Fibroblast of skin of abdomen (primary cell): Measurements from ENCODE around the gene ZNF506. TPM values are rescaled to one million over a fixed set of nuclear protein-coding genes. Genes with fewer than 3 reads are reported as not detected.
"Not testable (repeated sequence)": the region's sequence is repeated elsewhere in the genome, so short reads cannot be mapped to it uniquely, and the experiment has no call there.

ENCODE experiments used
- DNase-seq: peaks from one replicate; pipeline ENCODE4 v3.0.0-alpha.2; 2013
- polyA plus RNA-seq, 2 experiments: library from polyadenylated mRNA; unstranded; fragments of 120-200 nt; gene quantifications; one replicate each; pipeline ENCODE4 v1.2.1, GENCODE V29; 2013; ENCODE audit not compliant: insufficient read length in 2 of 2

ZNF506 gene
- 7.3 TPM for polyA plus RNA-seq (2013, experiment 1 of 2; ENCODE audit: insufficient read length)
- polyA plus RNA-seq (2013, experiment 2 of 2; ENCODE audit: insufficient read length), result 5.2 TPM

- peak; percentile 96 for DNase-seq
These were observed at the start of gene ZNF506 for GRCh38 chr19:19821366-19821951. Gene ZNF506 (minus strand): TSS chr19:19821750. CDS start chr19:19821603, 147 bp downstream.

DNA sequence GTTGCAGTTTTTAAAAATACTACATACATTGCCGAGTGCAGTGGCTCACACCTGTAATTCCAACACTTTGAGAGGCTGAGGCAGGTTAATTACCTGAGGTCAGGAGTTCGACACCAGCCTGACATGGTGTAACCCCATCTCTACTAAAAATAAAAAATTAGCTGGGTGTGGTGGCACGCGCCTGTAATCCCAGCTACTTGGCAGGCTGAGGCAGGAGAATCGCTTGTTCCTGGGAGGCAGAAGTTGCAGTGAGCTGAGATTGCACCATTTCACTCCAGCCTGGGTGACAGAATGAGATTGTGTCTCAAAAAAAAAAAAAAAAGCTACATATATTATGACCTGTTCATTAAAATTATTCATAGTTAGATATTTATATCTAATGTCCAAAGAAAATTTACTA lies 48.5 kb upstream of the ZNF506 start:
- DNase-seq, result not testable (repeated sequence)

- DNase-seq, result peak; percentile 5
These were observed 45.2 kb upstream of the ZNF506 start for GRCh38 chr19:19866611-19867248.

DNA sequence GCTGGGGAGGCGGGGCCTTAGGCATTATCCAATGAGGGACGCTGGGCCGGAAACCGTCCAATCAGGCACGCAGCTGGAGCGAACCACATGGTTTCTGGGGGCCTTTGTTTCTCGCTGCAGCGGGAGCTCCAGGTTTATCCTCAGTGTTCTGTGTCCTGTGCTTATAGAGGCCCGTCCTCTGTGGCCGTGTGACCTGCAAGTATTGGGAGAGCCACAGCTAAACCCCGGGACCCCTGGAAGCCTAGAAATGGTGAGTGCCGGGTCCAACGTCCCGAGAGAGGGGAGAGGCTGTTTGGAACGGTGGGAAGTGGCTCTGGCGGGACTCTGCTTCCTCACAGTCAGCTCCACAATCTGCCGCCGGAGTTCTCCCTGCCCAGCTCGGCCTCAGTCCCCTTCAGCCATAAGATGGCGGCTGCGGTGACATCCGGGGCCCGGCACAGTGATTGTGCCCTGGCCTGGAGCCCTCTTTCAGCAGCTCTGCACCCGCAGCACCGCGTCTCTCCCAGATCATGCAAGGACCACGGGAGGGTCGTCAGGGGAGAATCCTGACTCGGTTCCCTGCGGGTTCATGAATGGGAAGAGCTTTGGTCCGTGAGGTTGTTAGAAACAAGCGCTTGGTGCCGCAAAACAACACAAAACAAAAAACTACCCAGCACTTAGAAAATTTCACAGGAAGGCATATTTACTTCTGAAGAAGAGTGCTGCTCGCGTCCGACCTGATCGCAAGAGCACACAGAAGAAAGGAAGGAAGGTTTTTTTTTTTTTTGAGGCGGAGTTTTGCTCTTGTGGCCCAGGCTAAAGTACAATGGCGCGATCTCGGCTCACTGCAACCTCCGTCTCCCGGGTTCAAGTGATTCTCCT lies 44.4 kb upstream of the ZNF506 start, which contains the start of gene ZNF253:
ZNF253 (plus strand) TSS at position 133 of the 861 bp plus-strand sequence; CDS start at position 248, 115 bp downstream.
- DNase-seq, result peak; percentile 94

DNA sequence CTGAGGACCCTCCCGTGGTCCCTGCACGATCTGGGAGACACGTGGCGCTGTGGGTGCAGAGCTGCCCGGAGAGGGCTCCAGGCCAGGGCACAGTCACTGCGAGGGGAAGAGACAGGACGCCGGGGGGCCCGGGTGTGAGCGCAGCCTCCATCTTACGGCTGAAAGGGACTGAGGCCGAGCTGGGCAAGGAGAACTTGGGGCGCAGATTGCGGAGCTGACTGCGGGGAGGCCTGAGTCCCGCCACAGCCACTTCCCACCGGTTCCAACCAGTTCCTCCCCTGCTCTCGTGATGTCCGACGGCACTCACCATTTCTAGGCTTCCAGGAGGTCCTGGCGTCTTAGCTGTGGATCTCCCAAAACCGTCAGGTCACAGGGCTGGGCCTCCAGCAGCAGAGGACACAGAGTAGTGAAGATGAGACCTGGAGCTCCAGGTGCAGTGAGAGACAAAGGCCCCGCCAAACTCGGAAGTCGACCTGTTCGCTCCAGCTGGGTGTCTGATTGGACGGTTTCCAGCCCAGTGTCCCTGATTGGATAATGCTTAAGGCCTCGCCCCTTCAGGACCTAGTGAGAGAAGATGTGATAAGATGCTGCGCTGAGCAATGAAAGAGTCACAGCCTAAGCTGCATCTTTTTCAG lies 39.3 kb upstream of the ZNF506 start:
- DNase-seq, result no peak

- no peak for DNase-seq
These were observed 37.2 kb upstream of the ZNF506 start for GRCh38 chr19:19858751-19859150.

DNA sequence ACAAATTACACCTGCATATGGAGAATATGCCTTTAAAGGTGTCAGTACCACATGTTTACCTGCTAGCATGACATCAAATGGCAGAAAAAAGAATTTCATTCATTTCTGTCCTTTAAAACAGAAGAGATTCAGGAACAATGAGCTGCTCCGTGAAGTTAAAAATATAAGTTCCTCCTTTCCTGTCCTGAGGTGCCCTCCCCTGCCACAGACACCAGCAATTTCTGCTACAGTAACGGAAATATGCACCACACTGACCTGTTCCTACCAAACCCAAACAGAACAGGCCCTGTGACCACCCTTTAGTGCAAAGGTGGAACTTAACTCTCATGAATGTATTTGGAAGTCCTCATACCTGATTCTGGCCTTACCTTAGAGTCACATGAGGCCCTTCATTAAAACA lies 30.2 kb upstream of the ZNF506 start:
- not testable (repeated sequence) for DNase-seq

- no peak for DNase-seq
These were observed 27.5 kb upstream of the ZNF506 start for GRCh38 chr19:19849056-19849455.

DNA sequence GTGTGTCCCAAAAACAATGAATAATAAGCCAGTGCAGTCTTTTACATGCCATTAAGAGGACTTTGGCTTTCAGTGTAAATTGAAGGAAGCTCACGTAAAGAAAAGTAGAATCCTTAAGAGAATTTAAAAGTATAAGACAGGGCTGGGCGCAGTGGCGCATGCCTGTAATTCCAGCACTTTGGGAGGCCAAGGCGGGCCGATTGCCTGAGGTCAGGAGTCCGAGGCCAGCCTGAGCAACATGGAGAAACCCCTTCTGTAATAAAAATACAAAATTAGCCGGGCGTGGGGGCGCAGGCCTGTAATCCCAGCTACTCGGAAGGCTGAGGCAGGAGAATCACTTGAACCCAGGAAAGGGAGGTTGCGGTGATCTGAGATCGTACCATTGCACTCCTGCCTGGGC lies 26.2 kb upstream of the ZNF506 start:
- DNase-seq, result no peak

- no peak for DNase-seq
These were observed 14.0 kb upstream of the ZNF506 start for GRCh38 chr19:19835560-19836038.

DNA sequence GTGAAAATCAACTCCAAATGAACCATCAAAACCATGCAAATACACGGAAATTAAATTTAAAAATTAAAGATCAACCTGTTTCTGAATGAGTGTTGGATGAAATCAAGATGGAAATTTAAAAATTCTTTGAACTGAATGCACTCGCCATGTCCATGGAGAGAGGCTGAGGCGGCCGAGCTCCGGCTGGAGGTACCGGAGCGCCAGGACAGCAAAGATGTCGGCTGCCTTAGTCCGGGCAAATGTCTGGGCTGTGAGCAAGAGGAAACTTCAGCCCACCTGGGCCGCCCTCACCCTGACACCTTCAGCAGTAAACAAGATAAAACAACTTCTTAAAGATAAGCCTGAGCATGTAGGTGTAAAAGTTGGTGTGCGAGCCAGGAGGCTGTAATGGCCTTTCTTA lies 5.3 kb upstream of the ZNF506 start:
- no peak for DNase-seq

GRCh38 chr19:19823916-19824315 lies 2.4 kb upstream of the ZNF506 start:
- no peak for DNase-seq

DNA sequence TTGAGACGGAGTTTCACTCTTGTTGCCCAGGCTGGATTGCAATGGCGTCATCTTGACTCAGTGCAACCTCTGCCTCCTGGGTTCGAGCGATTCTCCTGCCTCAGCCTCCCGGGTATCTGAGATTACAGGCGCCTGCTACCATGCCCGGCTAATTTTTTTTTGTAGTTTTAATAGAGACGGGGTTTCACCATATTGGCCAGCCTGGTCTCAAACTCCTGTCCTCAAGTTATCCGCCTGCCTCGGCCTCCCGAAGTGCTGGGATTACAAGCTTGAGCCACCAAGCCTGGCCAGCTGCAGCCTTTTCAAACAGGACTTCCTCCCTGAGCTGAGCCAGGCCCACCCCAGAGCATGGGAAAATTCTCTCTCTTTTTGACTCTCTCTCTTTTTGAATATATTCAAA lies 426 bp upstream of the ZNF506 start:
- not testable (repeated sequence) for DNase-seq

- DNase-seq, result no peak
These were observed 703 bp downstream of the ZNF506 start for GRCh38 chr19:19820774-19821320.

DNA sequence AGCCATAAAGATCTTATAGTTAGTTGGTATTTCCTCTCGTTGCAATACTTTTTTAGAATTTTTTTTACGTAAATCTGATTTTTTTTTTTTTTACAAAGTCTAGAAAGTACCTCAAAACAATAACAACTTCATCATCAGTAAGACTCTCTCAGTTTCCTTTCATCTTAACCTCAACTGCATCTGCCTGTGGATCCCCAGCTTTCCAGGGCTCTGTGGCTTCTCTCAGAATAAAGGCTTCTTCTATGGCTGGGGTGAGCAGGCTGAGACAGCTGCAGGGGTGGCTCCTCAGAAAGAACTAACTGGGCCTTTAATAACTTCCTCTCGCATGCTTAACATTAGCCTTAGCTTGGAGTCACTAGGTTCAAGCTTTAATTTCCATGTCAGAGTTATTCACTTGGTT lies 4.2 kb downstream of the ZNF506 start:
- no peak for DNase-seq

- no peak for DNase-seq
These were observed 4.9 kb downstream of the ZNF506 start for GRCh38 chr19:19816679-19817078.

- not testable (repeated sequence) for DNase-seq
These were observed 9.6 kb downstream of the ZNF506 start for GRCh38 chr19:19811999-19812398.

- no peak for DNase-seq
These were observed 16.1 kb downstream of the ZNF506 start for GRCh38 chr19:19805480-19805879.

GRCh38 chr19:19788015-19788414 lies 33.5 kb downstream of the ZNF506 start:
- no peak for DNase-seq

GRCh38 chr19:19785476-19785875 lies 36.1 kb downstream of the ZNF506 start:
- DNase-seq, result not testable (repeated sequence)

DNA sequence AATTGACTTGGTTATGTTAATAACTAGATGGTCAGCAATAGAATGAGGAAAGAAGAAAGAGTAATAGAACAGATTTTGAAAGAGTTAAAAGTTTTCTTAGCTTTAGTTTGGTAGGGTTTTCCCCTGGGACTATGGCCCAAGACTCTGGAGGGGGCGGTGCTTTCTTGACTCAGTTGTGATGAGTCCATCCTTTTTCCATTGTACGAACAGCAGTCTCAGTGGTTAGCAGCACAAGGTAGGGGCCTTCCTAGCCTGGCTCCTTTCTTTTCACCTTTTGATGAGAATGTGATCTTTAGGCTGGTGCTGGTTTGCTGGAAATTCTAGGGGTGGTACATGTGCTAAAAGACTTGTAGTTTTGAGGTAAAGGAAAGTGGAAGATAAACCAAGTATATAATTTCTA lies 38.8 kb downstream of the ZNF506 start:
- DNase-seq, result no peak

GRCh38 chr19:19781791-19782190 lies 39.8 kb downstream of the ZNF506 start:
- not testable (repeated sequence) for DNase-seq
